Lung (tissue), 12 donors: Measurements from ENCODE around the gene IGF2R. TPM values are rescaled to one million over a fixed set of nuclear protein-coding genes. Genes with fewer than 3 reads are reported as not detected.

ENCODE experiments used
- ATAC-seq: fragments of 200-7000 bp; cut with Tn5 transposase; one replicate; pipeline ENCODE4 v1.9.1; 2020; ENCODE audit warnings: moderate number of reproducible peaks; ENCODE audit not compliant: insufficient read depth, low FRiP score
- DNase-seq, 3 donors: peaks; one replicate each; pipeline ENCODE4 v3.0.0-alpha.2; 2013 to 2017
- H3K27ac ChIP-seq, 2 donors: one replicate each; pipeline ENCODE4 v1.5.1; 2013; ENCODE audit warnings: mild to moderate bottlenecking in 2 of 2, moderate library complexity in 2 of 2, control low read depth in 1 of 2, inconsistent platforms in 1 of 2, low read depth in 1 of 2, low read length in 1 of 2
- H3K27me3 ChIP-seq, 3 donors: one replicate each; pipeline ENCODE4 v1.5.1; 2013; ENCODE audit warnings: low read length in 2 of 3; ENCODE audit not compliant: control insufficient read depth in 3 of 3, insufficient read depth in 3 of 3
- H3K36me3 ChIP-seq, 4 donors: one replicate each; pipeline ENCODE4 v1.5.1; 2013; ENCODE audit warnings: low read length in 4 of 4, mild to moderate bottlenecking in 1 of 4, moderate library complexity in 1 of 4; ENCODE audit not compliant: control insufficient read depth in 4 of 4, insufficient read depth in 4 of 4
- H3K4me1 ChIP-seq, 5 donors: one replicate each; pipeline ENCODE4 v1.5.1; 2013; ENCODE audit warnings: low read length in 5 of 5, mild to moderate bottlenecking in 2 of 5, moderate library complexity in 1 of 5; ENCODE audit not compliant: control insufficient read depth in 5 of 5, insufficient read depth in 5 of 5
- H3K4me3 ChIP-seq: one replicate; pipeline ENCODE4 v1.5.1; 2013; ENCODE audit warnings: mild to moderate bottlenecking, control low read depth, moderate library complexity
- H3K9ac ChIP-seq, 2 donors: one replicate each; pipeline ENCODE4 v1.5.1; 2013; ENCODE audit warnings: low read length in 2 of 2, control low read depth in 1 of 2; ENCODE audit not compliant: insufficient read depth in 1 of 2
- H3K9me3 ChIP-seq, 4 donors: one replicate each; pipeline ENCODE4 v1.5.1; 2013; ENCODE audit warnings: low read length in 3 of 4, mild to moderate bottlenecking in 1 of 4, moderate library complexity in 1 of 4; ENCODE audit not compliant: control insufficient read depth in 4 of 4, insufficient read depth in 3 of 4
- CTCF ChIP-seq: IDR thresholded peaks from 2 replicates; pipeline ENCODE4 v1.5.1; 2012; ENCODE audit warnings: mild to moderate bottlenecking; ENCODE audit errors: control extremely low read depth, extremely low read depth
- WGBS, 2 donors: extraction: QIAGEN DNeasy Blood & Tissue Kit; methylation state at CpG; one replicate each; pipeline ENCODE4 v1.1.7; 2013; 5-methylcytosine and 5-hydroxymethylcytosine counted together
- polyA plus RNA-seq, 2 donors: library from polyadenylated mRNA; stranded (reverse); fragments of 200-250 nt; gene quantifications; one replicate each; pipeline ENCODE4 v1.2.1, GENCODE V29; 2013
- total RNA-seq, 2 donors: library from RNA; depleted of rRNA in 1 of 2; stranded (reverse); fragments of >200 nt in 1 of 2; gene quantifications; one replicate each; pipeline ENCODE4 v1.2.1, GENCODE V29; 2014 to 2021
- donor health status: control.
- donor health status: control.
- donor health status: Bipolar disorder and iron deficiency.
- donor health status: healthy.
- donor health status: DM: yes; HTN: yes; CAD: no.

IGF2R gene
- total and polyA plus RNA-seq, 4 donors: 30.0 to 125 (median 92.6) TPM

GRCh38 chr6:160031442-160031841 lies 62.6 kb downstream of the IGF2R start:
- ATAC-seq (no peak), DNase-seq (no peak)
- peaks cover 13 to 58% (median 33%) of the 10 kb centered on the region in 4 donors for H3K36me3 ChIP-seq
- no peaks in the 10 kb centered on the region for H3K27me3 ChIP-seq
- TF ChIP-seq CTCF: no peak
- WGBS, 2 donors: 95 to 96% methylated on average over 8 of the region's 8 CpGs
- H3K27ac ChIP-seq: no peak overlapping the region
- no peak overlapping the region for H3K9ac ChIP-seq
- peaks cover 4 to 15% (median 9%) of the 10 kb centered on the region in 5 donors for H3K4me1 ChIP-seq
- no peak overlapping the region for H3K4me3 ChIP-seq
- no peaks in the 10 kb centered on the region for H3K9me3 ChIP-seq

- no peak for TF ChIP-seq CTCF
- Histone ChIP-seq H3K9ac (no peak overlapping the region), H3K27ac (no peak overlapping the region), H3K4me3 (no peak overlapping the region), H3K36me3 (peaks cover 10 to 54% (median 31%) of the 10 kb centered on the region in 4 donors), H3K9me3 (no peaks in the 10 kb centered on the region), H3K4me1 (peaks cover 4 to 15% (median 9%) of the 10 kb centered on the region in 5 donors), H3K27me3 (no peaks in the 10 kb centered on the region)
- ATAC-seq: no peak
- DNase-seq: no peak
- WGBS, 2 donors: 95 to 96% methylated on average over 11 of the region's 11 CpGs
These were observed 63.0 kb downstream of the IGF2R start for GRCh38 chr6:160031871-160032270.

GRCh38 chr6:160032538-160032937 lies 63.7 kb downstream of the IGF2R start:
- WGBS, 2 donors: 98 to 99% methylated on average over 7 of the region's 7 CpGs
- ATAC-seq: no peak

More at GRCh38 chr6:160032538-160032937, 63.7 kb downstream of the IGF2R start:
- Histone ChIP-seq H3K4me1 (peaks cover 4 to 15% (median 9%) of the 10 kb centered on the region in 5 donors), H3K27ac (no peak overlapping the region), H3K9me3 (no peaks in the 10 kb centered on the region), H3K9ac (no peak overlapping the region), H3K4me3 (no peak overlapping the region), H3K36me3 (peaks cover 7 to 50% (median 25%) of the 10 kb centered on the region in 4 donors), H3K27me3 (no peaks in the 10 kb centered on the region)
- TF ChIP-seq CTCF: no peak
- no peak for DNase-seq
